T-helper 1 cell treated with Interleukin-12 subunit alpha and Interleukin-12 subunit beta and Interleukin-4 antibody, amounts not matched to agents 30 ng/mL and 1 ng/mL, for 36 hours (primary cell): ENCODE data around the gene MYL10. TPM values are rescaled to one million over a fixed set of nuclear protein-coding genes. Genes with fewer than 3 reads are reported as not detected.

Experiments
- intact Hi-C: fragments of 100-400 bp; cut with micrococcal nuclease; formaldehyde crosslinking; loops from one replicate; pipeline ENCODE4 v1.15.1; 2024
- total RNA-seq: library from RNA; stranded (reverse); gene quantifications from 2 replicates; pipeline ENCODE4 v1.2.3, GENCODE V29; 2022

The MYL10 gene
- total RNA-seq, 1 donor from 2014 or later, result not detected

DNA sequence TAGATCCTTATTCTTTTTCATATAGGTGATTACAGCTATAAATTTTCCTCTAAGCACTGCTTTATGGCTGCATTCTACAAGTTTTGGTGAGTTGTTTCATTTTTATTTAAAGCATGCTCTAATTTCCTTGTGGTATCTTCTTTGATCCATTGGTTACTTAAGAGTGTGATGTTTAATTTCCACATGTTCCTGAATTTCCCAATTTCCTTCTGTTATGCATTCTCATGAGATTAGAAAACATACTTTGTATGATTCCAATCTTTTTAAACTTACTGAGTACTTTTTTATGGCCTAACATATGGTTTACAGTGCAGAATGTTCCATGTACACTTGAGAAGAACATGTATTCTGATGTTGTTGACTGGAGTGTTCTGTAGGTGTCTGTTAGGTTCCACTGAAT lies 53.4 kb downstream of the MYL10 start:
- intact Hi-C loops, result no loop called here

- intact Hi-C loops, result no loop called here
These were observed 53.9 kb downstream of the MYL10 start for GRCh38 chr7:101575168-101575567.

GRCh38 chr7:101572156-101572555 lies 56.9 kb downstream of the MYL10 start:
- intact Hi-C loops, result no loop called here

DNA sequence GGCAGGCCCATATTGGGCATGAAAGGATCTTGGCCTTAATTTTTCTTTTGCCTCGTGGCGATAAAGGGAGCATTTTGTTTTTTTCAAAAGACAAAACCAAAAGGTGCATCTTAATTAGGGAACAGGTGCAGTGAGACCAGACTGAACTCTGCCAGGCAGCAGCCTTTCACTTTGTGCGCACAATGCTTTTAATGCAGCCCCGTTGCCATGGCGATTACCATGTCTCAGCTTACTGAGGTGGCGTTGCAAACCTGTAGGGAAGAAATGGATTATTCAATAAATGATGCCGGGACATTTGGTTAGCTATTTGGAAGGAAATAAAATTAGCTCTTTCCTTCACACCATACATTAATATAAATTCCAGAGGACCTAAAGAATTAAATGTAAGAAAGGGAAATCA lies 61.9 kb downstream of the MYL10 start:
- intact Hi-C loops, result no loop called here

DNA sequence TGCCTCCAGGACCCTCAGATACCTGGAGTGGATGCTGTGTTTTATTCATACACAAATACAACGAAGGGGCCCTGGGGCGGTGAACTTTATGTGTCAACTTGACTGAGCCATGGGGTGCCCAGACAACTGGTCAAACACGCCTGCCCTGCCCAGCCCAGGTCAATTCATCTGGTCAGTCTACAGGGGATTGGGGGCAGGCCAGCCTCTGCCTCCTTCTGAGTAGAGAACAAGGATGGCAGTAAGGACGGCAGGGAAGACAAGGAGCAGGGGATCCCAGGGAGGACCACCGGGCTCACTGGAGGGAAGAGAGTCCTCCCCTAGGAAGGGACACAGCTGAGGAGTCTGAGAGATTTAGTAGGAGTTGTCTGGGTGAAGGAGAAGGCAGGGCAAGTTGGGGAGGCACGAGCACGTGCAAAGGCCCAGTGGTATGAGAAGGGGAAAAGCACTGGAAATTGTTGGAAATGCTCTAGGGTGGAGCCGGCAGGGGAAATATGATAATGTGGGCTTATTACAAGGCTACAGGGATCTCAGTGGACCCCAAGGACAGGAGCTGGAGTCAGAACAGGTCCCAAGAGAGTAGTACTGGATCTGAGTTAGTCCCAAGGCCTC lies 63.4 kb downstream of the MYL10 start:
- intact Hi-C loops, result no loop called here

DNA sequence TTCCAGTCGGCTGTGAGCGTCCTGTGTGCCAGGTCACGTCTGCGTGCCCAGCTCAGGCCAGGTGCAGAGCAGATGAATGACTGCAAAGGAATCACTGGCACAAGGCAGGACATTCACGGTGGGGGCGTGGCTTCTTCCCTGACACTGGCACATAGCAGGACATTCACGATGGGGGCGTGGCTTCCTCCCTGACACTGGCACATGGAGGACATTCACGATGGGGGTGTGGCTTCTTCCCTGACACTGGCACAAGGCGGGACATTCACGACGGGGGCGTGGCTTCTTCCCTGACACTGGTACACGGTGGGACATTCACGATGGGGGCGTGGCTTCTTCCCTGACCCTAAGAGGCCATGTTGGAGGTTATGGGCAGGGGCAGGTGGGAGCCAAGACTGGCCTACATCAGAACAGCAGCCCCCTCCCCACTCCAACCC lies 64.3 kb downstream of the MYL10 start:
- intact Hi-C loops, result no loop called here

- intact Hi-C loops, result no loop called here
These were observed 64.9 kb downstream of the MYL10 start for GRCh38 chr7:101563943-101564777.

Other genes starting within 250 kb of the MYL10 start
- 24.5 and 29.0 TPM in 2 replicates for gene CUX1, start 188.3 kb upstream of the MYL10 start, total RNA-seq